ENCODE measurements around the gene MAPKBP1. TPM values are rescaled to one million over a fixed set of nuclear protein-coding genes. Genes with fewer than 3 reads are reported as not detected.

The MAPKBP1 gene
- total RNA-seq, 1 experiment from 2014 or later = 13.7 TPM

- H3K27me3 Mint-ChIP-seq (ENCODE audit: low read depth) = no peaks in the 10 kb centered on the region; the same call in 1 of the 2 replicates
Observed at GRCh38 chr15:41844814-41845213, 70.5 kb downstream of the MAPKBP1 start.

More at GRCh38 chr15:41844814-41845213, 70.5 kb downstream of the MAPKBP1 start:
- H2BK20ac ChIP-seq (ENCODE audit: low read depth, low read length, poor library complexity, severe bottlenecking) = no peak overlapping the region
- H3K4ac ChIP-seq (ENCODE audit: low read depth, low read length) = no peak overlapping the region
- H2BK12ac ChIP-seq (ENCODE audit: insufficient read length, low read depth, low read length) = no peak overlapping the region
- H4K5ac ChIP-seq (ENCODE audit: insufficient read length, low read depth, low read length) = no peak overlapping the region
- no peak overlapping the region for H4K8ac ChIP-seq (replicated peaks; ENCODE audit: insufficient read length, low read depth, low read length)
- no peak overlapping the region for H2BK5ac ChIP-seq (ENCODE audit: insufficient read length, low read length)
- Mint-ChIP-seq H3K4me3 (no peak overlapping the region), H3K36me3 (ENCODE audit: insufficient read depth in 1 of 3, low read depth in 3 of 3) (peaks cover 3 to 30% (median 21%) of the 10 kb centered on the region in 3 experiments; a peak in 6 of 7 replicates), H3K27ac (no peak overlapping the region), H3K4me1 (no peaks in the 10 kb centered on the region), H3K9me3 (no peaks in the 10 kb centered on the region)
- H3K4me1 ChIP-seq (ENCODE audit: insufficient read depth, low read length) = no peaks in the 10 kb centered on the region
- no peaks in the 10 kb centered on the region for H3K9me3 ChIP-seq (ENCODE audit: control insufficient read depth, low read depth, low read length)
- H3K27me3 ChIP-seq (ENCODE audit: insufficient read depth, low read length) = no peaks in the 10 kb centered on the region
- no peak overlapping the region for H3K4me2 ChIP-seq (ENCODE audit: insufficient read depth, insufficient read length, low read length)
- no peak for TF ChIP-seq CTCF (conservative IDR thresholded peaks at IDR 0.05)
- no peak overlapping the region for H2AK5ac ChIP-seq (ENCODE audit: insufficient read length, low read length)
- H4K91ac ChIP-seq (ENCODE audit: insufficient read length, low read depth, low read length) = no peak overlapping the region
- no peak overlapping the region for H2BK15ac ChIP-seq (ENCODE audit: low read depth, low read length)
- no peak overlapping the region for H3K18ac ChIP-seq (ENCODE audit: insufficient read length, low read depth, low read length)
- no peak for DNase-seq
- H3K23me2 ChIP-seq (ENCODE audit: insufficient read length, low read depth, low read length, poor library complexity, severe bottlenecking) = peaks cover 3% of the 10 kb centered on the region
- H3T11ph ChIP-seq (ENCODE audit: low read length) = no peak overlapping the region
- peaks cover 3% of the 10 kb centered on the region for H4K20me1 ChIP-seq (ENCODE audit: control insufficient read depth, insufficient read depth, insufficient read length)
- no peak overlapping the region for H3K9ac ChIP-seq (ENCODE audit: extremely low read depth, insufficient read length, low read length)
- no peaks in the 10 kb centered on the region for H3K79me2 ChIP-seq (ENCODE audit: insufficient read depth, low read length)
- H3K14ac ChIP-seq (ENCODE audit: insufficient read depth, low read length) = no peak overlapping the region
- H2AFZ ChIP-seq (ENCODE audit: low read length) = no peak overlapping the region
- no peaks in the 10 kb centered on the region for H3K79me1 ChIP-seq (ENCODE audit: insufficient read depth, low read depth, low read length, poor library complexity, severe bottlenecking)
- no peak overlapping the region for H3K23ac ChIP-seq (ENCODE audit: insufficient read length, low read depth, low read length)
- H3K56ac ChIP-seq (ENCODE audit: insufficient read length, low read depth, low read length) = no peak overlapping the region
- H3K27ac ChIP-seq (ENCODE audit: insufficient read length, low read depth, low read length) = no peak overlapping the region
- H2BK120ac ChIP-seq (ENCODE audit: low read depth, low read length, poor library complexity, severe bottlenecking) = no peak overlapping the region
- no CpG with 5 or more reads among the region's 12 CpGs for WGBS (ENCODE audit: extremely low coverage, insufficient read length, low lambda C conversion rate)
